ENCODE data around the gene SLC17A9. TPM values are rescaled to one million over a fixed set of nuclear protein-coding genes. Genes with fewer than 3 reads are reported as not detected.

Gene SLC17A9
- total and polyA plus RNA-seq, 2 of the 8 experiments (the other 6 are each of a cell fraction or from before 2014, with no cell fraction given): 23.5 to 35.2 TPM

DNA sequence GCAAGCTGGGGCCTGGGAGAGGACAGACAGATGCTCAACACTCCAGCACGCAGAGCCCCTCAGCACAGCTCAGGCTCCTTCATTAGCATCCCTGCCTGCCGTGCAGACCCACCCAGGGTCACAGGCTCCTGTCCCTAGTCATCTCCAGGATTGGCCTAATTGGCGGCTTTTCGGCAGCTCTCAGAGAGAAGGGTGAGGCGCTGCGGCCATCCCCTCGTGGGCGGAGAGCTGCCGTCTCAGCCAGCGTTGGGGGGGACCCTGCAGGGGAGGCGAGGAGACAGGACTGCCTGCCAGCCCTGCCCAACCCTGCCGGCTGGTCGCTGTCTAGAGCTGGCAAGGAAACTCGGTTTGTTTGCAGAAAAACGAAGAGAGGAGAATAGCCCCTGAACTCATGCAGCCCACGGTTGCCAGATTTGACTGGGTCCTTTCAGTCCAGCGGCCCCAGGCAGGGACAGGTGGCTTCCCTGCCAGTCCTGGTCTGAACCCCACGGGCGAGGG, 27.4 kb downstream of the SLC17A9 start:
- Histone ChIP-seq H3K14ac (ENCODE audit: insufficient read length) (no peak overlapping the region), H2BK20ac (ENCODE audit: low read length) (0 out of 2 replicates have a peak overlapping the region, but pooled peaks have one; percentile 15), H3K4me2 (ENCODE audit: insufficient read depth in 1 of 2, low read depth in 2 of 2, low read length in 2 of 2) (no peak overlapping the region), H3K36me3 (ENCODE audit: control insufficient read depth in 2 of 4, insufficient read depth in 4 of 4, low read length in 3 of 4) (no peaks in the 10 kb centered on the region), H3K9me3 (ENCODE audit: insufficient read depth in 2 of 2, low read depth in 1 of 2, low read length in 1 of 2) (no peaks in the 10 kb centered on the region), H3K56ac (replicated peaks; ENCODE audit: insufficient read length, low read depth, low read length) (no peak overlapping the region), H3K79me2 (ENCODE audit: control insufficient read depth in 1 of 2, insufficient read depth in 2 of 2, low read length in 2 of 2) (no peaks in the 10 kb centered on the region), H3K9ac (replicated peaks in 1 of 4; ENCODE audit: extremely low read depth in 1 of 4, low read depth in 3 of 4, low read length in 3 of 4) (no peak overlapping the region), H2BK12ac (ENCODE audit: low read depth, low read length) (peak overlapping the region; percentile 44; the same call in 1 of the 2 replicates), H4K8ac (ENCODE audit: extremely low read depth, insufficient read depth, low read length) (no peak overlapping the region), H3K4me1 (replicated peaks in 1 of 4; ENCODE audit: control insufficient read depth in 3 of 4, insufficient read depth in 4 of 4, low read length in 3 of 4) (peaks cover 0 to 28% (median 12%) of the 10 kb centered on the region in 4 experiments; a peak in 6 of 7 replicates), H3K79me1 (ENCODE audit: low read depth, low read length) (no peaks in the 10 kb centered on the region), H3K23ac (ENCODE audit: insufficient read length) (no peak overlapping the region), H2AK5ac (ENCODE audit: low read depth, low read length) (0 out of 2 replicates have a peak overlapping the region, but pooled peaks have one; percentile 40), H3K23me2 (ENCODE audit: low read depth, low read length) (no peaks in the 10 kb centered on the region), H3K27ac (ENCODE audit: low read depth, low read length) (no peak overlapping the region), H2AFZ (ENCODE audit: low read length) (no peak overlapping the region), H3K18ac (ENCODE audit: extremely low read depth, low read length) (no peak overlapping the region), H4K91ac (replicated peaks; ENCODE audit: insufficient read length, low read length) (no peak overlapping the region), H4K5ac (ENCODE audit: insufficient read length, low read depth, low read length) (no peak overlapping the region), H3K27me3 (replicated peaks in 1 of 4; ENCODE audit: control insufficient read depth in 3 of 4, extremely low read depth in 1 of 4, insufficient read depth in 3 of 4, low read length in 3 of 4) (peaks cover 0 to 8% (median 1%) of the 10 kb centered on the region in 4 experiments; a peak in 4 of 7 replicates), H3K4ac (replicated peaks; ENCODE audit: insufficient read length, low read depth, low read length) (no peak overlapping the region), H2BK5ac (ENCODE audit: low read depth, low read length) (no peak overlapping the region), H2BK120ac (replicated peaks; ENCODE audit: low read depth, low read length) (no peak overlapping the region), H2BK15ac (ENCODE audit: low read length) (peak overlapping the region; percentile 12; the same call in 1 of the 2 replicates), H4K20me1 (replicated peaks in 1 of 2; ENCODE audit: control insufficient read depth in 1 of 2, insufficient read depth in 2 of 2, low read length in 2 of 2) (peaks cover 0 to 2% of the 10 kb centered on the region in 2 experiments), H3K4me3 (ENCODE audit: extremely low read depth in 1 of 4, insufficient read depth in 2 of 4, low read depth in 3 of 4, low read length in 4 of 4) (no peak overlapping the region)
- ChIA-PET CTCF (ENCODE audit: partially characterized antibody) (interaction anchor here (0.8 to 3.4 kb wide), 14 partner anchors 9 to 370 kb away, joined by 3 to 22 read pairs (median 4); no protein-coding TSS in a partner anchor), POLR2A (ENCODE audit: partially characterized antibody) (interaction anchor here (0.8 to 2.4 kb wide), 6 partner anchors 9 to 46 kb away, joined by 3 to 6 read pairs (median 3); no protein-coding TSS in a partner anchor)
- FAIRE-seq (no peak), DNase-seq (ENCODE audit: low read depth in 1 of 2, low spot score in 2 of 2) (no peak)
- TF ChIP-seq GABPA (IDR thresholded peaks at IDR 0.05; ENCODE audit: borderline replicate concordance, insufficient read depth, low read length): 0 out of 2 replicates have a peak, but pooled peaks have one; percentile 26
- TF ChIP-seq SP2 (IDR thresholded peaks at IDR 0.05; ENCODE audit: low read length): no peak
- 68% methylated on average over 19 of the region's 19 CpGs; no CpG with 5 or more reads in 1 of the 2 experiments for WGBS, 2 experiments (ENCODE audit: extremely low coverage in 1 of 2, insufficient coverage in 1 of 2, insufficient read length in 1 of 2, insufficient replicate concordance in 2 of 2, low coverage in 1 of 2, low lambda C conversion rate in 2 of 2, missing lambda C conversion rate in 1 of 2)

Measured in H1 (cell line).